Stimulated activated CD4-positive, alpha-beta T cell treated with anti-CD3 and anti-CD28 coated beads, Interleukin-1b, Interleukin-23, amount 100 ng/mL, for 4 hours (primary cell): ENCODE measurements around the gene CHST12.

Source experiments
- DNase-seq, 2 donors: peaks; one replicate each; pipeline ENCODE4 v3.0.0-alpha.2; 2020; ENCODE audit warnings: low read depth in 2 of 2

The CHST12 gene

DNA sequence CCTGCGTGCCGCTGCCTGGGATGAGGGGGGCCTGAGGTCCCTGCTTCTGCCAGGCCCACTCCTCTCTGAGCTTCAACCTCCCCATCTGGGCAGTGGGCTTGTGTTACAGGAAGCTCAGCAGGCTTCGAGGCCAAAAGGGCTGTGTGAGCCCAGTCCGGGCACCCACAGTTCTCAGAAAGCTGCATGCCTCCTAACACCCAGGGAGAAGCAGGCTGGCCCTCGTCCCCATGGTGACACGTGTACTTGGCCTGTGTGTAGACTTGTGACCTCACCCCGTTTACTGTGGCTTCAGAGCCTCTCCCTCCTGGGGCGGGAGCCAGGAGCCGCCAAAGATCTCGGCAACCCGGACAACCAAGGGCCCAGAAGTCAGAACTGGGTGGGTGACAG is 75.0 kb downstream of the CHST12 start:
- DNase-seq: no peak

DNA sequence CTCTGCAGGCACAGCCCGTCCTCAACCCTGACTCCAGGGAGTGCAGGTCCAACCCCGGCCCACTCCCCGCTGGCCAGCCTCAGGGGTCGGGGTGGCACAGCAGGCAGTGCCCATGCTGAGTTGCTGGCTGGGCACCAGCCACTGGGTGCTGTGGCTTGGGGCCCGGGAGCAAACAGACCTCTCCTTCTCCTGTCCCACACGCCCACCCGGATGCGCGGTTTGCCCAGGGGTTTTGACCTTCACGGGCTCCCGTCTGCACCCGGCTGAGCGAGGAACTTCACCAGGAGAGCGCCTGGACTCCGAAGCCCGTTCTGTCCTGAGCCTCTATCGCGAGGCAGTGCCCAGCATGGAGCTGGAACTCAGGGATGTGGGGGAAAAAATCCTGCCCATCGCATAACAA is 75.4 kb downstream of the CHST12 start:
- DNase-seq: no peak

DNA sequence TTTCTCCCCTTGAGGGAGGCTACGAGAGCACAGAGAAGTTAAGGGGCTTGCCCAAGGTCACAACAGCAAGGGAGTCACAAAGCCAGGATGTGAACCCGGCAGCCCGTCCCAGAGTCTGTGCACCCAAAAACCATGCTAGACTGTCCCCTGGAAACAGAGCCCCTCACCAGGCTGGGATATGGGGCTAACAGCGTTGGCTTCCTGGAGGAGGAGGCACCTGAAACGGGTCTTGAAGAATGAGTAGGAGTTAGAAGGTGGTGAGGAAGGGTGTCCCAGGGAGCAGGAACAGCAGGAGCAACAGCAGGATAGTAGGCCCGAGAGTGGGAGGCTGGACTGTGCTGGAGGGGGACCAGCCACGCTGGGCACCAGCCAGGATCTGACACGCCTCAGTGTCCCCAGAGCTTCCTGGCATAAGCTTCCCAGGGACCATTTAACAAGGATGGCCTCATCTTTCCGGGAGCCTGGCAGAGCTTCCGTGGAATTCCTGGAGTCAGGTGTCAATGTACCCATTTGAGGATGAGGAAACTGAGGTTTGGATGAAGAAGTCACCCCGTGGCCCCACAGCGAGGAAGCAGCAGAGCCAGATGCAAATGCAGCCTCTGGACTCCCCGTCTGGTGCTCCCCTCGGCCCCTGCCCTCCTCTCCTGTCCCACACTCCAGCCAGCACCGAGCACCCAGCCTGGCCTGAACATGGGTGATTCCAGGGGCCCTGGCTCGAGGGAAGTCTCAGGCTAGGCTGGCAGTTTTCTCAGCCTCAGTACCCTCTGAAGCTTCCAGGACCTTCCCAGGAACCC is 76.1 kb downstream of the CHST12 start:
- no peak for DNase-seq

DNA sequence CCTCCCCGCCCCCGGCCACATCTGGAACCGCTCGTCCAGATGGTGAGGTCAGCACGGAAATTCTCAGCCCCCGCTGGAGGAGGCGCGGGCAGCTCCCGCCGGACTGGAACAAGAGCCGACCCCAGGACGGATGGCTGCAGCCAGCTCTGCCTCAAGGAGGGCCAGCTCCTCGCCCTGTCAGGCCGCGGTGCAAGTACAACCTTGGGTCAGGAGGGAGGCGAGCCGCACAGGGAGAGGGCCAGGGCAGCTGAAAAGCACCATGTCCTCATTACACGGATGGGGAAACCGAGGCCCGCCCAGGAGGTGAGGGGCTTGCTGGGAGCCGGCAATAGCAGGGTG is 76.6 kb downstream of the CHST12 start:
- DNase-seq: no peak

DNA sequence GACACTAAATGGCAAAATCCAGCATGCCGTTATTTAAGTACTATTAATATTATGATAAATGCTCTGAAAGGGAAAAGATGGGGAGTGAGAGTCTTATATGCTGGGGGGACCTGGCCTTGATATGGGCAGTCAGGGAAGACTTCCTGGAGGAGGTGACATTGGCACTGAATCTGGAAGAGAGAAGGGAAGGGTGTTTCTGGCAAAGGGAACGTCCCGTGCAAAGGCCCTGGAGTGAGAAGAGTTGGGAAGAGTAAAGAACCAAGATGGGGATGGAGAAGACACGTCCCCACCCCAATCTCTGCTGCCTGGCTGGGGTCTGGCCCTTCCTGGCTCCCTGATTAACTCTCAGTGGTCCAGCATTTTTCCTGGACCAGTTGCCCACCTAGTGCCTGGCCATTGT is 77.8 kb downstream of the CHST12 start:
- no peak for DNase-seq

DNA sequence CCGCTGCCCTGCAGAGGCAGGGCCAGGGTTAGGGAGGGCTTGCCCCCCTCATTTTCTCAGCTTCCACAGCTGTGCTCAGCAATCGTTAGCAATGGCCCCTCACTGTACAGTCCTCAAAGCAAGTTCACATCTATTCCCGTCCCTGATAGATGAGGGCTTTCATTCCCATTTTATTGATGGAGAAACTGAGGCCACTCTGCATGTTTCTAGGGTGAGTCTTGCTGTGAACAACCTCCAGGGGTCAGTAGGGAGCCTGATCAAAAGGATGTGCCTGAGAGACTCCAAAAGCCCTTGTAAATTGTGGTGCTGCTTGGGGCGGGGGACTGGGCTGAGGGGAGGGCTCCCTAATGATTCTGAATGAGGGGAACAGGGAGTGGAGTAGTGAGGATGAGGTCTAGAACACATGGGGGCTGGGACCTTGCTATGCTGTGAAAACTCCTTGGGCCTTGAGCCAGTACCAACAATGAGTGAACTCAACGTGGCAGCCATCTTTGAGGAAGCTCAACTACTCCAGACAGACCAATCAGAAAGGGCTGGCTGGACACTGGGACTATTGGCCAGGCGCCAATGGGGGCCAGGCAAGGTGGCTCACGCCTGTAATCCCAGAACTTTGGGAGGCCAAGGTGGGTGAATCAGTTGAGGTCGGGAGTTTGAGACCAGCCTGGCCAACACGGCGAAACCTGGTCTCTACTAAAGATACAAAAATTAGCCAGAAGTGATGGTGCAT is 79.5 kb downstream of the CHST12 start:
- no peak for DNase-seq

- no peak for DNase-seq
Observed at GRCh38 chr7:2483494-2483893, 80.1 kb downstream of the CHST12 start.

GRCh38 chr7:2484868-2485267 is 81.5 kb downstream of the CHST12 start:
- no peak for DNase-seq

DNA sequence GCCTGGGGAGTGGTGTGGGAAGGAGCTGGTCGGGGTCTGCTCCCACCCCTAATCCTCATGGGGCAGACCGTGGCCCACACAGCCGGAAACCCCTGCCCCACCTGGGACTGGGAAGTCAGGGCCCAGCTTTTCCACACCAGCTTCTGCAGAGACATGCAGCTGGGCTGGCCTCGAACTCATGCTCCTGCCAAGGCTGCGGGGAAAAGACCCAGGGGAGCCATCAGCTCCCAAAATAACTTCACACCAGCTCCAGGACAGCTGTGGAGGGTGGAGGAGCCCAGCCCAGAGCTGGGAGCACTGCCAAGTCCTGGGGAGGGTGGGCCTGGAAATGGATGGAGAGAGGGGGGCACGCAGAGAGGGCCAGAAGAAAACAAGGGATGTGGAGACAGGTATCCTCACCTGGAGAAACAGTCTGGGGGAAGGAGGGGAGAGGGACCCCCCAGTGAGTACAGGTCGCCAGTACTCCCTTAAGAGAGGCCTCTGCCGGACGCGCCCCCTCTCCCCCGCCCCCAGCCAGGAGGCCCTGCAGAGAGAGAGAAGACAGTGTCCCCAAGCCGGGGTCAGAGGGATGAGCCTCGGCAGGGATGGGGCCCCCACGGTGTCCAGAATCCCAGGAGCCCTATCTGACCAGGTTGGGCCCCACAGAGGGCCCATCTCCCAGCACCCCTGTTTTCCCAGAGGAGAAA is 84.3 kb downstream of the CHST12 start:
- no peak for DNase-seq

- DNase-seq: no peak
Observed at GRCh38 chr7:2488272-2488645, 84.8 kb downstream of the CHST12 start.

DNA sequence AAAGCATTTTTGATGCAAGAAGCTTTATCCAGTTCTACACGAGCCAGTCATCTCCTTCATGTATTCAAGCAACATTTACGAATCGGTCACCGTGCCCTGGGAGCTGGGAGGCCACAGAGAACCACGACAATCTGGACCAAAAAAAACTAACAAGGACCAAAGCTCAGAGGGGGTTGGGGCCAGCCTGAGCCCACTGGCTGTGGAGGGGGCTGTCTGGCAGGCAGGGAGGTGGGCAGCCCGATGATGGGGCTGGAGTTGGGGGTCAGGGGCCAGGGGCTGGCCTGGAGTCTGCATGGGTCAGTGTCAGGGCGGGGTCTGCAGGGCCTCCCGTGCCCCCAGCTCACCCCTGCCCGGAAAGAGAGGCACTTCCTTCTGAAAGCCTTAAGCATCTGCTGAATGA is 85.3 kb downstream of the CHST12 start:
- no peak for DNase-seq

GRCh38 chr7:2490181-2490651 is 86.8 kb downstream of the CHST12 start:
- DNase-seq: no peak

DNA sequence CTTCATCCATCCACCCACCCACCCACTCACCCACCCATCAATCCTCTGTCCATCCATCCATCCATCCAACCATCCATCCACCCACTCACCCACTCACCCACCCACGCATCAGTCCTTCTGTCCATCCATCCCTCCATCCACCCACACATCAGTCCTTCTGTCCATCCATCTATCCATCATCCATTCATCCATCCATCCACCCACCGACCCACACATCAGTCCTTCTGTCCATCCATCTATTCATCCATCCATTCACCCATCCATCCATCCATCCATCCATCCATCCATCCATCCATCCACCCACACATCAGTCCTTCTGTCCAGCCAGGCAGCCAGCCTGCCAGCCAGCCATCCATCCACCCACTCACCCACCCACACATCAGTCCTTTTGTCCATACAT is 88.6 kb downstream of the CHST12 start:
- no peak for DNase-seq

- no peak for DNase-seq
Observed at GRCh38 chr7:2493205-2494164, 90.1 kb downstream of the CHST12 start.

- no peak for DNase-seq
Observed at GRCh38 chr7:2494191-2495130, 91.0 kb downstream of the CHST12 start.

DNA sequence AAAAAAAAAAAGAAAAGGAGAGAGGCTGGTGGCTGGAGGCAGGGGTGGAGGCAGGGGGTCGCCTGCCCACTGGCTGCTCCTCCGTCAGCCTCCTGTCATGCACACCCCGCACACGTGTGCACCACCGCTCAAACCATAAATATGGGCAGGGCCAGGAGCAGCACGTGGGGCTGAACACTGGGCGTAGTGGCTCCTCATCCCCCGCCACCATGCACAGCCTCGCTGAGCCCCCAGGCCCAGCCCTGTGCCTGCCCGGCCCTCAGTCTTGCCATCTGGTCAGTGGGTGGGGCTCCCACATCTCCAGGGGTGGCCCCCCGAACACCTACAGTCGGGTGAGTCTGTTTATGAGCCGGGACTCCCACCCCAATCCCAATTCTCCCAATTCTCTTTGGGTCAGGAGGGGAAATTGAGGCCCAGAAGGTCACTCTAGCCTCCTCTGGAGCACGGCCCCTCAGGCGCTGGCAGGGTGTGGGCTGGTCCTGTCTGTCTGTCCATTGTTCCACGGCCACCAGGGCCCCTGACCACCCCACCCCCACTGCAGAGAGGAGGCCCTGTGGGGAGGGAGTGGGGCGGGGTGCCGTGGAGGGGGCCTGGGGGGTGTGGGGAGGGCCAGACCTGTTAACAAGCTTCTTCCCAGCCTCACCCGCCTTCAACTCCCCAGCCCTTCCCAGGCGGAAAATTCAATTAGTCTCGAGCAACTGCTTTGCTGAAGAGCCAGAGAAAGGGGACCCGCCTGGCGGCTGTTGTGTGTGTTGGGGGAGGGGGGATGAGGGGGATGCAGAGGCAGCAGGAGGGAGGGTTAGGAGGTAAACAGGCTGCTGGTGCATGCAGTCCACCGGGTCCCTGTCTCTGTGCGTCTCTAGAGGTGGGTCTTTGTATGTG is 92.2 kb downstream of the CHST12 start:
- DNase-seq: no peak

GRCh38 chr7:2496375-2496774 is 93.0 kb downstream of the CHST12 start:
- DNase-seq: no peak

GRCh38 chr7:2497065-2497464 is 93.7 kb downstream of the CHST12 start:
- DNase-seq: no peak

DNA sequence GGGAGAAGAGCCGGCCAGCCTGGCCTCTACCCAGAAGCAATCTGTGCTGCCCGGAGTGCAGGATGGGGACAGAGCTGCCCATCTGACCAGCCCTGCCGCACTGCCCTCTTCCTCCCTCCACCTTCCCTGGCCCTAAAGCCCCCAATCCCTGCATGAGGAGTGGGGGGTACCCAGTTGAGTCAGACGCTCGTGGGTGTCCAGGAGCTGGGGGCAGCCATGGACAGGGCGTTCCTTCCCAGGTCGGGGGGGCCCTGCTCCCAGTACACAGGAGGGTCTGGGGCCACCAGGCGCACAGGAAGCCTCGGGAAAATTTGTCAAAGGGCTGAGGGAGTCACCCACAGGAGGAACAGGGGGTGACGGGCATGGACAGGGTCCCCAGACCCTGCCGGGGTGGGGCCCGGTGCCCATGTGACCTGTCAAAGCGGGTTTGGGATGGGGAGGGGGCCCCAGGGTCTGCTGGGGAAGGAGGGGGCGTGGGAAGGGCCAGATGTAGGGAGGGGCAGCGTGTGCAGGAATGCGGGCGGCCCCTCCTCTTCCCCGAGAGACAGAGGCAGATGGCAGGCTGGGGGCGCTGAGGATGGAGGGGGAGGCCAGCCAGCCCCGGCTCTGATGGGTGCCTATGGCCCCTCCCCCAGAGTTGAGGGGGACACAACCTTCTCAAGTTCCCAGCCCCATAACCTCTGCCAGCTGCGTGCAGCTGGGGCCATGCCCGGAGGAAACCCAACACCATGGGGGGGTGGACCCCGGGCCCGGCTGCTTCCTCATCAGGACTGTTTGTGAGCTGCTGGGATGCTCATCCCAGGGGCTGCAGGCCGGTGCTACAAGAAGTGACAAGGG is 94.3 kb downstream of the CHST12 start:
- no peak for DNase-seq
